WTC11 (cell line): Measurements from ENCODE around the gene LPAR2. TPM values are rescaled to one million over a fixed set of nuclear protein-coding genes. Genes with fewer than 3 reads are reported as not detected.
"Not testable (repeated sequence)": the region's sequence is repeated elsewhere in the genome, so short reads cannot be mapped to it uniquely, and the experiment has no call there.

ENCODE experiments used
- ATAC-seq: fragments of 200-7000 bp; cut with Tn5 transposase; 2 replicates; pipeline ENCODE4 v1.10.0; 2021; ENCODE audit warnings: mild to moderate bottlenecking, moderate library complexity
- CTCF ChIA-PET: fragments of 300-600 bp; sonication (Branson Sonifier 250); formaldehyde crosslinking; loops from one replicate; lab custom pipeline; 2021; ENCODE audit warnings: antibody characterized with exemption; lab: Charles Lee
- POLR2A ChIA-PET: fragments of 350-600 bp; sonication (Branson Sonifier 250); formaldehyde crosslinking; loops from one replicate; lab custom pipeline; 2021; ENCODE audit warnings: antibody characterized with exemption; lab: Charles Lee
- DNase-seq: peaks from one replicate; pipeline ENCODE4 v3.0.0; 2021; ENCODE audit warnings: low spot score
- H3K27ac Mint-ChIP-seq: 2 replicates; pipeline ENCODE4 v1.8.0; 2021; ENCODE audit warnings: mixed read lengths
- H3K27me3 Mint-ChIP-seq: 2 replicates; pipeline ENCODE4 v1.8.0; 2021; ENCODE audit warnings: low read depth, mild to moderate bottlenecking, moderate library complexity, mixed read lengths
- H3K36me3 Mint-ChIP-seq: 2 replicates; pipeline ENCODE4 v1.8.0; 2021; ENCODE audit warnings: mixed read lengths
- H3K4me1 Mint-ChIP-seq: 2 replicates; pipeline ENCODE4 v1.8.0; 2022; ENCODE audit warnings: mixed read lengths
- H3K4me3 Mint-ChIP-seq: 2 replicates; pipeline ENCODE4 v1.8.0; 2021; ENCODE audit warnings: mild to moderate bottlenecking, moderate library complexity, mixed read lengths
- H3K9me3 Mint-ChIP-seq: 2 replicates; pipeline ENCODE4 v1.8.0; 2021; ENCODE audit warnings: mixed read lengths
- ATF2 ChIP-seq: sonication (generic); formaldehyde crosslinking; IDR thresholded peaks from 2 replicates; pipeline ENCODE4 v1.8.1; 2022; ENCODE audit warnings: low read depth, missing genetic modification reagents, borderline replicate concordance
- CTCF ChIP-seq: fragments of 200-600 bp; IDR thresholded peaks from 2 replicates; pipeline ENCODE4 v1.8.0; 2022; ENCODE audit warnings: antibody characterized with exemption
- ESRRA ChIP-seq: sonication (generic); formaldehyde crosslinking; IDR thresholded peaks from 2 replicates; pipeline ENCODE4 v1.8.1; 2022; ENCODE audit warnings: mild to moderate bottlenecking, missing genetic modification reagents, borderline replicate concordance
- NR2C2 ChIP-seq: sonication (generic); formaldehyde crosslinking; IDR thresholded peaks from 2 replicates; pipeline ENCODE4 v1.8.0; 2022; ENCODE audit warnings: mild to moderate bottlenecking, missing genetic modification reagents
- SP1 ChIP-seq: sonication (generic); formaldehyde crosslinking; conservative IDR thresholded peaks from 2 replicates; pipeline ENCODE4 v1.8.1; 2022; ENCODE audit warnings: missing genetic modification reagents
- TEAD4 ChIP-seq: sonication (generic); formaldehyde crosslinking; IDR thresholded peaks from 2 replicates; pipeline ENCODE4 v1.8.0; 2022; ENCODE audit warnings: mild to moderate bottlenecking, missing genetic modification reagents
- total RNA-seq: library from RNA; stranded (reverse); gene quantifications from 3 replicates; pipeline ENCODE4 v1.2.3, GENCODE V29; 2021
- TF ChIP-seq, protein P1 (sequence below): fragments of 250-450 bp; sonication (Bioruptor Pico); IDR thresholded peaks from 2 replicates; pipeline ENCODE4 v1.9.0; 2021; ENCODE audit warnings: mild to moderate bottlenecking
- TF ChIP-seq, protein P2 (sequence below): sonication (generic); formaldehyde crosslinking; IDR thresholded peaks from 2 replicates; pipeline ENCODE4 v1.8.0; 2023; ENCODE audit warnings: mild to moderate bottlenecking, missing genetic modification reagents
- TF ChIP-seq, protein P3 (sequence below): sonication (generic); formaldehyde crosslinking; IDR thresholded peaks from 2 replicates; pipeline ENCODE4 v1.8.1; 2023; ENCODE audit warnings: mild to moderate bottlenecking, missing genetic modification reagents, borderline replicate concordance

LPAR2 gene
- total RNA-seq, 1 experiment from 2014 or later = 44.5 TPM

GRCh38 chr19:19610376-19611202 is 17.4 kb downstream of the LPAR2 start:
- DNase-seq (no peak), ATAC-seq (no peak)
- Mint-ChIP-seq H3K9me3 (no peaks in the 10 kb centered on the region), H3K27ac (no peak overlapping the region), H3K36me3 (no peaks in the 10 kb centered on the region), H3K27me3 (no peaks in the 10 kb centered on the region), H3K4me1 (peaks cover 4% of the 10 kb centered on the region; the same call in 1 of the 2 replicates), H3K4me3 (no peak overlapping the region)
- TF ChIP-seq TEAD4 = no peak
- TF ChIP-seq ATF2 (CRISPR knock-in tag) = no peak
- TF ChIP-seq NR2C2 = no peak
- ChIA-PET POLR2A (no interaction called here), CTCF (no interaction called here)

GRCh38 chr19:19606686-19607085 is 21.3 kb downstream of the LPAR2 start:
- ATAC-seq, H3K36me3 Mint-ChIP-seq, H3K4me3 Mint-ChIP-seq, H3K27ac Mint-ChIP-seq, DNase-seq, H3K27me3 Mint-ChIP-seq, H3K9me3 Mint-ChIP-seq, POLR2A ChIA-PET: not testable (repeated sequence)
- CTCF ChIA-PET = interaction anchor here (1.8 kb wide), 2 partner anchors 52 to 54 kb away, joined by 4 to 7 read pairs; no protein-coding TSS in a partner anchor
- peaks cover 20% of the 10 kb centered on the region for H3K4me1 Mint-ChIP-seq

DNA sequence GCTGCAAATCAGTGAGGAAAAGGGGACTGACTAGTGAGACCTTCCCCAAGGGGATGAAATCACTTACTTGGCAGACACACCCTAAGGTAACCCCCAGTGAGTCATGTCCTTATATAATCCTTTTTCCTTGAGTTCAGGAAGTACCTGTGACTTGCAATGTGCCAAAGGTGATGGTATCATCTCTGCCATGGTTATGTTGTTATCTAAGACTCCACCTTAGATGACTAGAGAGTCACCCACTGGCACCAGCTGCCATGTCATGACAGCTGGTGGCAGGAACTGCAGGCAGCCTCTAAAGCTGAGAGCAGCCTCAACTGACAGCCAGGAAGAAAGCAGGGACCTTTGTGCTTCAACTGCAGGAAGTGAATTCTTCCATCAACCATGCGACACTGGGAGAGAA is 22.0 kb downstream of the LPAR2 start:
- no peak for ATAC-seq

More for the DNA sequence above, 22.0 kb downstream of the LPAR2 start:
- Mint-ChIP-seq H3K4me1 (peaks cover 23% of the 10 kb centered on the region), H3K9me3 (no peaks in the 10 kb centered on the region), H3K27me3 (no peaks in the 10 kb centered on the region), H3K4me3 (no peak overlapping the region)
- POLR2A ChIA-PET = interaction anchor here (1.0 kb wide), 1 partner anchor 13 kb away, joined by 3 read pairs; the partner anchor contains the start of gene PBX4
- no peak for DNase-seq
- CTCF ChIA-PET = interaction anchor here (0.6 to 1.8 kb wide), 3 partner anchors 26 to 53 kb away, joined by 3 to 7 read pairs (median 4); no protein-coding TSS in a partner anchor
- TF ChIP-seq, protein P1, sequence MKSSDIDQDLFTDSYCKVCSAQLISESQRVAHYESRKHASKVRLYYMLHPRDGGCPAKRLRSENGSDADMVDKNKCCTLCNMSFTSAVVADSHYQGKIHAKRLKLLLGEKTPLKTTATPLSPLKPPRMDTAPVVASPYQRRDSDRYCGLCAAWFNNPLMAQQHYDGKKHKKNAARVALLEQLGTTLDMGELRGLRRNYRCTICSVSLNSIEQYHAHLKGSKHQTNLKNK (CRISPR knock-in tag) = no peak
- TF ChIP-seq, protein P2, sequence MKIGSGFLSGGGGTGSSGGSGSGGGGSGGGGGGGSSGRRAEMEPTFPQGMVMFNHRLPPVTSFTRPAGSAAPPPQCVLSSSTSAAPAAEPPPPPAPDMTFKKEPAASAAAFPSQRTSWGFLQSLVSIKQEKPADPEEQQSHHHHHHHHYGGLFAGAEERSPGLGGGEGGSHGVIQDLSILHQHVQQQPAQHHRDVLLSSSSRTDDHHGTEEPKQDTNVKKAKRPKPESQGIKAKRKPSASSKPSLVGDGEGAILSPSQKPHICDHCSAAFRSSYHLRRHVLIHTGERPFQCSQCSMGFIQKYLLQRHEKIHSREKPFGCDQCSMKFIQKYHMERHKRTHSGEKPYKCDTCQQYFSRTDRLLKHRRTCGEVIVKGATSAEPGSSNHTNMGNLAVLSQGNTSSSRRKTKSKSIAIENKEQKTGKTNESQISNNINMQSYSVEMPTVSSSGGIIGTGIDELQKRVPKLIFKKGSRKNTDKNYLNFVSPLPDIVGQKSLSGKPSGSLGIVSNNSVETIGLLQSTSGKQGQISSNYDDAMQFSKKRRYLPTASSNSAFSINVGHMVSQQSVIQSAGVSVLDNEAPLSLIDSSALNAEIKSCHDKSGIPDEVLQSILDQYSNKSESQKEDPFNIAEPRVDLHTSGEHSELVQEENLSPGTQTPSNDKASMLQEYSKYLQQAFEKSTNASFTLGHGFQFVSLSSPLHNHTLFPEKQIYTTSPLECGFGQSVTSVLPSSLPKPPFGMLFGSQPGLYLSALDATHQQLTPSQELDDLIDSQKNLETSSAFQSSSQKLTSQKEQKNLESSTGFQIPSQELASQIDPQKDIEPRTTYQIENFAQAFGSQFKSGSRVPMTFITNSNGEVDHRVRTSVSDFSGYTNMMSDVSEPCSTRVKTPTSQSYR (CRISPR knock-in tag) = no peak
- TF ChIP-seq SP1 (CRISPR knock-in tag) (no peak), NR2C2 (no peak), ESRRA (no peak), CTCF (no peak)
- TF ChIP-seq, protein P3, sequence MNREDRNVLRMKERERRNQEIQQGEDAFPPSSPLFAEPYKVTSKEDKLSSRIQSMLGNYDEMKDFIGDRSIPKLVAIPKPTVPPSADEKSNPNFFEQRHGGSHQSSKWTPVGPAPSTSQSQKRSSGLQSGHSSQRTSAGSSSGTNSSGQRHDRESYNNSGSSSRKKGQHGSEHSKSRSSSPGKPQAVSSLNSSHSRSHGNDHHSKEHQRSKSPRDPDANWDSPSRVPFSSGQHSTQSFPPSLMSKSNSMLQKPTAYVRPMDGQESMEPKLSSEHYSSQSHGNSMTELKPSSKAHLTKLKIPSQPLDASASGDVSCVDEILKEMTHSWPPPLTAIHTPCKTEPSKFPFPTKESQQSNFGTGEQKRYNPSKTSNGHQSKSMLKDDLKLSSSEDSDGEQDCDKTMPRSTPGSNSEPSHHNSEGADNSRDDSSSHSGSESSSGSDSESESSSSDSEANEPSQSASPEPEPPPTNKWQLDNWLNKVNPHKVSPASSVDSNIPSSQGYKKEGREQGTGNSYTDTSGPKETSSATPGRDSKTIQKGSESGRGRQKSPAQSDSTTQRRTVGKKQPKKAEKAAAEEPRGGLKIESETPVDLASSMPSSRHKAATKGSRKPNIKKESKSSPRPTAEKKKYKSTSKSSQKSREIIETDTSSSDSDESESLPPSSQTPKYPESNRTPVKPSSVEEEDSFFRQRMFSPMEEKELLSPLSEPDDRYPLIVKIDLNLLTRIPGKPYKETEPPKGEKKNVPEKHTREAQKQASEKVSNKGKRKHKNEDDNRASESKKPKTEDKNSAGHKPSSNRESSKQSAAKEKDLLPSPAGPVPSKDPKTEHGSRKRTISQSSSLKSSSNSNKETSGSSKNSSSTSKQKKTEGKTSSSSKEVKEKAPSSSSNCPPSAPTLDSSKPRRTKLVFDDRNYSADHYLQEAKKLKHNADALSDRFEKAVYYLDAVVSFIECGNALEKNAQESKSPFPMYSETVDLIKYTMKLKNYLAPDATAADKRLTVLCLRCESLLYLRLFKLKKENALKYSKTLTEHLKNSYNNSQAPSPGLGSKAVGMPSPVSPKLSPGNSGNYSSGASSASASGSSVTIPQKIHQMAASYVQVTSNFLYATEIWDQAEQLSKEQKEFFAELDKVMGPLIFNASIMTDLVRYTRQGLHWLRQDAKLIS = no peak
- TF ChIP-seq, all 79 proteins: peak for 0
- H3K36me3 Mint-ChIP-seq = no peaks in the 10 kb centered on the region
- H3K27ac Mint-ChIP-seq = peak overlapping the region; percentile 85
